Measurements from ENCODE around the gene SOX8.
"Not testable (repeated sequence)": the region's sequence is repeated elsewhere in the genome, so short reads cannot be mapped to it uniquely, and the experiment has no call there.

Gene SOX8

GRCh38 chr16:981695-982144 lies at the start of gene SOX8:
Gene SOX8 (plus strand): TSS chr16:981770. CDS start chr16:981923, 153 bp downstream.
- no peak for DNase-seq

DNA sequence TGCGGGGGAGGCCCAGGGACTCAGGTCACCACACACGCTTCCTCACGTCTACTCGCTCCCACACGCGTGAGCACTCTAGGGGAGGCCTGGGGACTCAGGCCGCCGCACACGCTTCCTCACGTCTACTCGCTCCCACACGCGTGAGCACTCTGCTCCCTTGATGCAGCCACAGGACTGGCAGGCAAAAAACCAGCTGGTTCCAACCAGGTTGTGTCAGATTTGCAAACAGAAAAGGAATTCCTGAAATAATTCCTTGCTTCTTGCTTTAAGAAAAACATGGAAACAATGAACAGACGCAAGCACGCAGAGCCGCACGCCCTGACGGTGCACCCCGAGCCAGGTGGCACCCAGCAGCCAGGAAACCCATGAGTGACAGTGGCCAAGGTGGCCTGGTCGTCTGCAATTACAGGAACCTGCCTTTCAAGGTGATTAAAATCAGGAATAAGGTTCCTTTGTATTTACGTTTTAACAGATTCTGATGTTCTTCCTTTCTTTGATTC lies 48.7 kb upstream of the SOX8 start:
- DNase-seq = no peak

DNA sequence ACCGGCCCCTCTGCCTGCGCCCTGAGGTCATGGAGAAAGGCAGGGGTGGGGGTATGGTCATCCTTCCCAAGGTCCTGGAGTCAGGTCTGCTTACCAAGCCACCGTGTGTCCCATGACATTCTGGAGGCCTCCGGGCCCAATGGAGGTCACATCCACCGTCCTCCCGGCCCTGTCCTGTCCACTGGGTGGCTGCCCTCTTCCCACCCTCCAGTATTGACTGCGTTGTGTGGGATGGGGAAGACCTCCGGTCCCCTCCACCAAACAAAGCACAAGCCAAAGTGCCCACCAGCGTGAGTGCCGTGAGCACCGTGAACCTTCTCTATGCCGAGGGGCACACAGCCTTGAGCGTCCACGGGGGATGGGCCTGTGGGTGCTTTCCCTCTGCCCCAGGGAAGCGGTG lies 48.0 kb upstream of the SOX8 start:
- DNase-seq = no peak

GRCh38 chr16:934178-934577 lies 47.4 kb upstream of the SOX8 start:
- no peak for DNase-seq

- no peak for DNase-seq
These were observed 45.9 kb upstream of the SOX8 start for GRCh38 chr16:935684-936083.

DNA sequence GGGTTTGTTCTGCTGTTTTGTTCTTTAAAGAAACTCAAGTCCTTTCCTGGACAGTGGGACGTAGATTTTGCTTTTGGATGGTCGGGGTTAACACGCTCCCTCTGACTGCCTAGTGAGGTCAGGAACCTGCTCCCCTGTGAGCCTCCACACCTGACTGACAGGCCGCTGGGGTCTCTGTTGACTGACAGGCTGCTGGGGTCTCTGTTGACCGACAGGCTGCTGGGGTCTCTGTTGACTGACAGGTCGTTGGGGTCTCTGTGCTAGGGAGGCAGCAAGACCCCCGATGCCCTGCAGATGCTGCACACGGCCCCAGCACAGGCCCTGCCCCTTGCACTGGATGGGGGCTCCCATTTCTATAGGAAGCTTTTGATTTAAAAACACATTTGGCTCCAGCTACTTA lies 44.3 kb upstream of the SOX8 start:
- no peak for DNase-seq

DNA sequence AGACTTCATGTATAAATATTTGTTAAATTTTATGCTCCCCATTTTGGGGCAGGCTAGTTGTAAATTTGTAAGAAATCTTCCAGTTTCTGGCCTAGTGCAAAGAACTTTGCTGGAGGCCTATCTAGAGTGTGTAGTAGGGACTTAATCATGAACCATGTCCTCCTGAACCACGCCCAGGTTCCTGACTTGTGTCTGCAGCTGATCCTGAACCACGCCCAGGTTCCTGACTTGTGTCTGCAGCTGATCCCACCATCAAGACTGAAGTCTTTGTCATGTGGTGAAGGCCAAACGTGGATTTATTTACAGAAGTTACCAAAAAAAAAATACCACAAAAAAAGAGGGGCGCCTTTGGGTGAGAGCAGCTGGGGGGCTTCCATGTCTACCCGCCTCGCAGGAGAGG lies 43.8 kb upstream of the SOX8 start:
- DNase-seq = no peak

DNA sequence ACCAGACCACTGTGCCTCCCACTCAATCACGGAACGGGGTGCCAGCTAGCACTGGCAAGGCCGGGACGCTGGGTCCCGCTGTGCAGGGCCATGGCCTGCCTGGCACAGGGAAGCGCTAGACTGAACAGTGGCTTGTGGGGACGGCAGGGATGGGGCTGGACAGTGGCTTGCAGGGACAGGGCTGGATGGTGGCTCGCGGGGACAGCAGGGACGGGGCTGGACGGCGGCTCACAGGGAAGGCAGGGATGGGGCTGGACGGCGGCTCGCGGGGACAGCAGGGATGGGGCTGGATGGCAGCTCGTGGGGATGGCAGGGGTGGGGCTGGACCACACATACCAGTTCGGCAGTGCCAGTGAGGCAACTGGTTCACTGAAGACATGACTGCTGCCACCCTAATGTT lies 43.4 kb upstream of the SOX8 start:
- no peak for DNase-seq

- DNase-seq = no peak
These were observed 42.8 kb upstream of the SOX8 start for GRCh38 chr16:938752-939151.

GRCh38 chr16:939311-939710 lies 42.3 kb upstream of the SOX8 start:
- no peak for DNase-seq

DNA sequence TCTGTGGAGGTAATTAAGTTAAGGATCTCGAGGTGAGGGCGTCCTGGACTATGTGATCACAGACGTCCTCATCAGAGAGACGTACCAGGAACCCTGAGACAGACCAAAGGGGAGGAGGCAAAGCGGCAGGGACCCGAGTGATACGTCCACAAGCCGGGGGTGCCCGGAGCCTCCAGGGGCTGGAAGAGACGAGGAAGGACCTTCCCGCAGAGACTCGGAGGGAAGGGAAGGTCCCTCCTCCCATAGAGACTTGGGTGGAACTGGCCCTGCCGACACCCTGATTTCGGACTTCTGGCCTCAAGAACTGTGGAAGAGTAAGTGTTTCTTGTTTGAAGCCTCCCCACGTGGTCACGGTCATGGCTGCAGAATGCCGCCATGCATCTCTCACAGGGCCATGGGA lies 41.6 kb upstream of the SOX8 start:
- no peak for DNase-seq

- no peak for DNase-seq
These were observed 39.0 kb upstream of the SOX8 start for GRCh38 chr16:942436-943060.

DNA sequence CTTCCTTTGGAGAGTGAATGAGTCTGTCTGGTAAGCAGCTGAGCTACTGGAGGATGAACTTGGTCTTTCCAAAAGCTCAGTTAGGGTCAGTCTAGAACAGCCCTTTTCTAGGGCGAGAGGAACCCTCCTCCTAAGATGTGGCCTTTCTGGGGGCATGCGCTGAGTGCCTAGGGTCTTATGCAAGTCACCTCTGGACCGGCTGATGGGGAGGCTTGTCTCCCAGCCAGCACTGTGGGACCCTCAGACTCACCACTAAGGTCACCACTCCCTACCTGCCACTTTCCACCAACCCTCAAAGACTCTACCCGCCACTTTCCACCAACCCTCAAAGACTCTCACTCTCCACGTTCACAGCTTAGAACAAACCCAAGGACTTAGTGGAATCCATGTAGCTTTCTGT lies 37.6 kb upstream of the SOX8 start:
- DNase-seq = no peak

DNA sequence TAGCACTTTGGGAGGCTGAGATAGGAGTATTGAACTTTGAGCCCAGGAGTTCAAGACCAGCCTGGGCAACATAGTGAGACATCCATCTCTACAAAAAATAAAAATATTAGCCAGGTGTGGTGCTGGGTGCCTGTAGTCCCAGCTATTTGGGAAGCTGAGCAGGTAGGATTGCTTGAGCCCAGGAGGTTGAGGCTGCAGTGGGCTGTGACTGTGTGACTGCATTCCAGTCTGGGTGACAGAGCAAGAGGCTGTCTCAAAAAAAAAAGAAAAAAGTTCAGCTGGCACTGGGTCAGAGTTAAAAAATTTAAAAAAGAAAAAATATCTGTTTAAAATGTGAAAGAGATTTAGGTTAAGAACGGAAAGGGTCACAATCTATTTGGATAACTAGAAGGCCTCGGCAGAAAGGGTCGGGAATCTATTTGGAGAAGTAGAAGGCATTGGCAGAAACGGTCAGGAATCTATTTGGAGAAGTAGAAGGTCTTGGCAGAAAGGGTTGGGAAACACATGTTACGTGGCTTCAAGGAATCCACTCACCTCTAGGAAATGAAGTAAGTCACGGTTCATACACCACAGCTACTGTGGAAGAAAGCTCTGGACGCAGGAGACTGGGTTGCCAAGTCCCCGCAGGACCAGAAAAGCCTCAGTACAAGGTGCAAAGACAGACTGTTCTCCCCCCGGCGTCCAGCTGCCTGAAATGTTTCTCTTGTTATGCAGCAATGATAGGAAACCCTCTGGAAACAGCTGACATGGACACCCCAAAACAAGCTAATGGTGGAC lies 36.1 kb upstream of the SOX8 start:
- DNase-seq = no peak

GRCh38 chr16:946048-946395 lies 35.5 kb upstream of the SOX8 start:
- DNase-seq = no peak

DNA sequence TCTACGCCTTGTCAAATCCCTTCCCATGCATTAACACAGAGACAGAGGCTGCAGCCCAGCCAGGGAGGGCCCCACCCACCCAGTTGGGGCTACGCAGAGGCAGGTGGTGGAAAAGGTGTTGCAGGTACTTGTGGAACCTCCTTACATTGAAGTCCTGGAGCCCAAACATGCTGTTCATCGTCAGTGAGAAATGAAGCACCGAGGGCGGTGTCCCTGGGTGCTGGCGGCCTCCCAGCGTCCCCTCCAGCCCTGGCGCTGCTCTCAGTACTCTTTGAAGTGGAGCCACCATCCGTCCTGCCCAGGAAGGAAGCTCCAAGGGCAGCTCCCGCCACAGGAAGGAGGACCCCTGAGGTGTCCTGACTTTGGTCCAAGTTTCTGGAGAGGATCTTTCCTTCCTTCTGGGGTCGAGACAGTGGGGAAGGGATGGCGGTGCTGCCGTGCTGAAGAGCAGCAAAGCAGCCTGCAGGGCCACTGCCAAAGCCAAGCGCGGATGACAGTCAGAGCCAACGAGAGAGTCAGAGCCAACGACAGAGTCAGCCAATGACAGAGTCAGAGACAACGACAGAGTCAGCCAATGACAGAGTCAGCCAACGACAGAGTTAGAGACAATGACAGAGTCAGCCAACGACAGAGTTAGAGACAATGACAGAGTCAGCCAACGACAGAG lies 34.2 kb upstream of the SOX8 start:
- DNase-seq = no peak

DNA sequence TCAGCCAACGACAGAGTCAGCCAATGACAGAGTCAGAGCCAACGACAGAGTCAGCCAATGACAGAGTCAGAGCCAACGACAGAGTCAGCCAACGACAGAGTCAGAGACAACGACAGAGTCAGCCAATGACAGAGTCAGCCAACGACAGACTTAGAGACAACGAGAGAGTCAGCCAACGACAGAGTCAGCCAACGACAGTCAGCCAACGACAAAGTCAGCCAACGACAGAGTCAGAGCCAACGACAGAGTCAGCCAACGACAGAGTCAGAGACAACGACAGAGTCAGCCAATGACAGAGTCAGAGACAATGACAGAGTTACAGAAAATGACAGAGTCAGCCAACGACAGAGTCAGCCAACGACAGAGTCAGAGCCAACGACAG lies 33.7 kb upstream of the SOX8 start:
- not testable (repeated sequence) for DNase-seq

DNA sequence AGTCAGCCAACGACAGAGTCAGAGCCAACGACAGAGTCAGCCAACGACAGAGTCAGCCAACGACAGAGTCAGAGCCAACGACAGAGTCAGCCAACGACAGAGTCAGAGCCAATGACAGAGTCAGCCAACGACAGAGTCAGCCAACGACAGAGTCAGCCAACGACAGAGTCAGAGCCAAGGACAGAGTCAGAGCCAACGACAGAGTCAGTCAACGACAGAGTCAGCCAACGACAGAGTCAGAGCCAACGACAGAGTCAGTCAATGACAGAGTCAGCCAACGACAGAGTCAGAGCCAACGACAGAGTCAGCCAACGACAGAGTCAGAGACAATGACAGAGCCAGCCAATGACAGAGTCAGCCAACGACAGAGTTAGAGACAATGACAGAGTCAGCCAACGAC lies 32.8 kb upstream of the SOX8 start:
- not testable (repeated sequence) for DNase-seq

DNA sequence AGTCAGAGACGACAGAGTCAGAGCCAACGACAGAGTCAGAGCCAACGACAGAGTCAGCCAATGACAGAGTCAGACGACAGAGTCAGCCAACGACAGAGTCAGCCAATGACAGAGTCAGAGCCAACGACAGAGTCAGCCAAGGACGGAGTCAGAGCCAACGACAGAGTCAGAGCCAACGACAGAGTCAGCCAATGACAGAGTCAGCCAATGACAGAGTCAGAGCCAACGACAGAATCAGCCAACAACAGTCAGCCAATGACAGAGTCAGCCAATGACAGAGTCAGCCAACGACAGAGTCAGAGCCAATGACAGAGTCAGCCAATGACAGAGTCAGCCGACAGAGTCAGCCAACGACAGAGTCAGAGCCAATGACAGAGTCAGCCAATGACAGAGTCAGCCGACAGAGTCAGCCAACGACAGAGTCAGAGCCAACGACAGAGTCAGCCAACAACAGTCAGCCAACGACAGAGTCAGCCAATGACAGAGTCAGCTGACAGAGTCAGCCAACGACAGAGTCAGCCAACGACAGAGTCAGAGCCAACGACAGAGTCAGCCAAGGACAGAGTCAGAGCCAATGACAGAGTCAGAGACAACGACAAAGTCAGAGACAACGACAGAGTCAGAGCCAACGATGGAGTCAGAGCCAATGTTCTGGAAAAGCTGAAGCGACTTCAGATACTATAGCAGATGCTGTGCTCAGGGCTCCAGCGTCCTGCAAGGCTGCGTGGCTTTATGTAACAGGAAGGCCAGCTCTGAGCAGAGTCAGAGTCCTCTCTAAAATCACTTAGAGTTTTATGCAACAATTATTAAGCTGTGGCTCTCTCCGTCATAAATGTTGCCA lies 30.6 kb upstream of the SOX8 start:
- not testable (repeated sequence) for DNase-seq

- no peak for DNase-seq
These were observed 29.8 kb upstream of the SOX8 start for GRCh38 chr16:951660-952301.

DNA sequence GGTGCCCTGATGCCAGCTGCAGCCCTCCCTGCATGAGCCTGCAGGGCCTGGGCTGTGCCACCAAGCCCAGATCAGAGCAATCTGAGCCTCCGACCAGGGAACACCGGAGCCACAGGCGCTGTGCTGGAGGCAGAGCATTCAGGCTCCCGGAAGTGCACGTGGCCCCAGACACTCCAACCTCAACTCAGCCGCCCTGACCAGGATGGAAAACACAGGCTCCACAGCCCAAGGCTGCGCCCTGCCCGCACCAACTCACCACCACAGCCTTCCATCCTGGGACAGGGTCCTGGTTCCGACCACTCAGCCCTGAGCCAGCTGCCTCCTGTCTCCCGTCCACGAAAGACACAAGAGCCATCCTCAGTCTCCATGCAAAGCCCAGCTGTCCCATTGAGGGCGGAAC lies 29.2 kb upstream of the SOX8 start:
- no peak for DNase-seq

GRCh38 chr16:953818-954217 lies 27.8 kb upstream of the SOX8 start:
- DNase-seq = not testable (repeated sequence)

- DNase-seq = not testable (repeated sequence)
These were observed 25.8 kb upstream of the SOX8 start for GRCh38 chr16:955766-956165.

Data from activated CD4-positive, CD25-positive, alpha-beta regulatory T cell treated with anti-CD3 and anti-CD28 coated beads, Interleukin-2, amount 50 U/mL, for 72 hours (primary cell).